ENCODE results near the gene ABI3BP.

Gene ABI3BP

DNA sequence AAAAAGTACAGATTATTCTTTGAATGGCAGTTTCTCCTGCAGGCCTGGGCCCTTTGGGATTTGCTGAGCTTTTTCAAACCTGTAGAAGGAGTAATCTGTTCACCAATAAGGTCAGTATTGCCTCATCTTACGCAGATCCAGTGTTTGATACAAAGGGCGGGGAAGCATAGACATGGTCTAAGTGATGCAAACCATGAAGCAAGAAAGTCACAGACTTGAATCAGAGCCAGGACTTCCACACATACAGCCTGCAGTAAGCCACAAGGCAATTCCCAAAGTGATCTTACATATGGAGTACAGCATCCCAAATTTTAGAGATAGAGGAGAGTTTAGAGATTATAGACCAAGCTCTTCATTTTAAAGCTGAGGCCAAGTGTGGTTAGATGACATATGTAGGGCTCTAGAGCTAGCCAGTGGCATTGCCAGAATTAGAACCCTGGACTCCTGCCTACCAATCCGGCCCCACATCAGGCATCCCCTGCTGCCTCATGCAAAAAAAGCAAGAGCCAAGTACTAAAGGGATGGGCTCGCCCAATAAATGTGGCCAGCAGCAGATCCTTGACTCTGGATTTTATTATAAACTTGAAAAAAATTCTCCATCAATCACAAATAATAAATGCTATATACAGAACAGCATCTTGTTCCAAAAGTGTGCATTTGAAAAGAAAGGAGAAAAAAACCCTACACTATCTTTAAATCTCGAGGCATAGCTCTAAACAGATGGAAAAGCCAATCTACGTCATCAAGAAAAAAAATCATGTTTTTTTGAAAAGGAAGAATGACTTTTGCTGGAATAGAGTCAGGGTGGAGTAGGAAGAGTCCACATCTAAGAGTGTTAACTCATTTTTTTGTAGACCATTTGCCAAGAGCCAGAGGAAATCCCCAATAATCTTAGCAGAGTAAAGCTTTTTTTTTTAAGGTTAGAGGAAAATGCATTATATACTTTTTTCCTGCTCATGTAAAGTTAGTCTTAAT, 24.0 kb downstream of the ABI3BP start:
- in situ Hi-C loops (cut with HindIII; ENCODE audit: low sequenced_read_pairs), result no loop called here
- TF ChIP-seq, protein P1, sequence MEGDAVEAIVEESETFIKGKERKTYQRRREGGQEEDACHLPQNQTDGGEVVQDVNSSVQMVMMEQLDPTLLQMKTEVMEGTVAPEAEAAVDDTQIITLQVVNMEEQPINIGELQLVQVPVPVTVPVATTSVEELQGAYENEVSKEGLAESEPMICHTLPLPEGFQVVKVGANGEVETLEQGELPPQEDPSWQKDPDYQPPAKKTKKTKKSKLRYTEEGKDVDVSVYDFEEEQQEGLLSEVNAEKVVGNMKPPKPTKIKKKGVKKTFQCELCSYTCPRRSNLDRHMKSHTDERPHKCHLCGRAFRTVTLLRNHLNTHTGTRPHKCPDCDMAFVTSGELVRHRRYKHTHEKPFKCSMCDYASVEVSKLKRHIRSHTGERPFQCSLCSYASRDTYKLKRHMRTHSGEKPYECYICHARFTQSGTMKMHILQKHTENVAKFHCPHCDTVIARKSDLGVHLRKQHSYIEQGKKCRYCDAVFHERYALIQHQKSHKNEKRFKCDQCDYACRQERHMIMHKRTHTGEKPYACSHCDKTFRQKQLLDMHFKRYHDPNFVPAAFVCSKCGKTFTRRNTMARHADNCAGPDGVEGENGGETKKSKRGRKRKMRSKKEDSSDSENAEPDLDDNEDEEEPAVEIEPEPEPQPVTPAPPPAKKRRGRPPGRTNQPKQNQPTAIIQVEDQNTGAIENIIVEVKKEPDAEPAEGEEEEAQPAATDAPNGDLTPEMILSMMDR (IDR thresholded peaks at IDR 0.05; ENCODE audit: low read depth, low read length, missing control alignments), result no peak
- no peak for DNase-seq (ENCODE audit: low read depth)
- H3K4me3 ChIP-seq (ENCODE audit: low read depth, low read length), result no peak overlapping the region

DNA sequence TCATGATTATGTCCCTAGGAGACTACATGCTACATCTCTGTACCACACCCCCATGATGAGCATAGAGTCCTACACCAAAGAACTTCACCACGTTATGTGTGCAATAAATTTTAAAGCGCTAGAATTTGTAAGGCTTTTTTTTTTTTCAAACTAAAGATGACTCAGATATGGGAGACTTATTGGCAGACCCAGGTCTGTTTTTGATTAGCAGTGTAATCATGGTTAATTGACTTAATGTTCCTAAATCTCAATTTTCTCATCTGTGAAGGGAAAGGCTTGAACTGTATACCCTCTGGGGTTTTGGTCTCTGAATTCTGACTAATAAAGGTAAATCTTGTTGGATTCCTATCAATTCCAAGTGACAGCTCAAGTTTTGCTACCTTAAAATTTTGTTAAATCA, 26.4 kb downstream of the ABI3BP start:
- no peak overlapping the region for H3K4me3 ChIP-seq (ENCODE audit: low read depth, low read length)
- TF ChIP-seq, protein P1 (IDR thresholded peaks at IDR 0.05; ENCODE audit: low read depth, low read length, missing control alignments), result no peak
- in situ Hi-C loops (cut with HindIII; ENCODE audit: low sequenced_read_pairs), result no loop called here
- no peak for DNase-seq (ENCODE audit: low read depth)

DNA sequence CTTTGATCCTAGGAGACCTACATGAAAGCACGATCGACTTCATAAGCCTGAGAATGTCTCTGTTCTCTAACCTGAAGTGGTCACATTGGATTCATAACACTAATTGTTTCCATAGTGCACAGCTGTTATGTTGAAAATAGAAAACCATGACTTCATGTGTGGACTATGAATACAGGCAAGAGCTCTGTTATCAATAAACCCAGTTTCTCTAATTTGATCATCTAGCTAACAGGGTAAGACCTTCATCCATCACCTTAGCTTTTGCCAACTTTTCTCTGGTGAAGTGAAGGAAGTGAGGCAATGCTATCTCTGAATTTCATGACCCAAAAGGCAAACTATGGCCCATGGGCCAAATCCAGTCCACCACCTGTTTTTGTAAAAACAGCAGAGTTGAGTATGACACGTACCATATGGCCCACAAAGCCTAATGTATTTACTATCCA, 27.2 kb downstream of the ABI3BP start:
- in situ Hi-C loops (cut with HindIII; ENCODE audit: low sequenced_read_pairs), result no loop called here
- H3K4me3 ChIP-seq (ENCODE audit: low read depth, low read length), result no peak overlapping the region
- DNase-seq (ENCODE audit: low read depth), result no peak
- TF ChIP-seq, protein P1 (IDR thresholded peaks at IDR 0.05; ENCODE audit: low read depth, low read length, missing control alignments), result no peak

DNA sequence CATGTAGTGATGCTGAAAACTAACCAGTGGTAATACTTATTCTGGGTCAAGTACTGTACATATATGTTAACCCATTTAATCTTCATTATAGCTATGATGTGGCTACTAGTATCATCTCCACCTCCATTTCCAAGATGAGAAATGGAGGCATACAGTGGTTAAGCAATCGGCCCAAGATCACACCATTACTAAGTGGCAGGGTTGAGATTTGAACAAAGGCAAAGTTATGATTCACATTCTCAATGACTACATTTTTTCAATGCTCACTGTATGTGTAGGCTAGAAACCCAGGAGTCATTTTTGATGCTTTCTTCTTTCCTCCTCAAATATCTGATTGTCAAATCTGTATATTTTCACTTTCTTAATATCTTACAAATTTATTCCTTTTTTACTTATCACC, 30.2 kb downstream of the ABI3BP start:
- TF ChIP-seq, protein P1 (IDR thresholded peaks at IDR 0.05; ENCODE audit: low read depth, low read length, missing control alignments), result no peak
- in situ Hi-C loops (cut with HindIII; ENCODE audit: low sequenced_read_pairs), result no loop called here
- DNase-seq (ENCODE audit: low read depth), result no peak
- no peak overlapping the region for H3K4me3 ChIP-seq (ENCODE audit: low read depth, low read length)

DNA sequence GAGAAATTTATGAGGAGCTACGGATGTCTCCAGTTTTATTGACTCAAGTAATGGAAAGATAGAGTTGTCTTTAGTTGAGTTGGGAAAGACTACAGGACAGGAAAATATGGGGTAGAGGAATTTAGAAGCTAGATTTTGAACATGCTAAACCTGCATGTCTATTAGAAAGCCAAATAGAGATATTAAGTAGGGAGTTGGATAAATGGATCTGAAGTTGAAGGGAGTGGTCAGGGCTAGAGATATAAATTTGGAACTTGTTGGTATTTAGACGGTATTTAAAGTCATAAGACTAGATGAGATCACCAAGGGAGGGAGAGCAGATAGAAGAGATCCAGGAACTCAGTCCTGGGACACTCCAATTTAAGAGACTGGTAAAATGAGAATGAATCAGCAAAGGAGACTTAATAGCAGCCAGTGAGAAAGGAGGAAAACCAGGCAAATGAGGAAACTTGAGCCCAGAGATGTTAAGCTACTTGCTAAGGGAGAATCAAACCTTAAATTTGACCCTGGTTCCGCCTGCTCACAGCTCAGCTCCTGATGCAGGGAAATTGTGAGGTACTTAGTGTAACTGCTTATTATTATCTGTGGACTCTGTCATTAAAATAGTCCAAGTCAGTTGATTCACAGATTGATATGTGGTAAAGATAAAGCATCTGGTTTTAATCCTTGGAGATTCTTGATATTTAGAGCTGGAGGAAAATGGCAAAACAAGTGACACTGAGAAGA, 35.8 kb downstream of the ABI3BP start:
- no peak overlapping the region for H3K4me3 ChIP-seq (ENCODE audit: low read depth, low read length)
- TF ChIP-seq, protein P1 (IDR thresholded peaks at IDR 0.05; ENCODE audit: low read depth, low read length, missing control alignments), result no peak
- in situ Hi-C loops (cut with HindIII; ENCODE audit: low sequenced_read_pairs), result no loop called here
- no peak for DNase-seq (ENCODE audit: low read depth)

DNA sequence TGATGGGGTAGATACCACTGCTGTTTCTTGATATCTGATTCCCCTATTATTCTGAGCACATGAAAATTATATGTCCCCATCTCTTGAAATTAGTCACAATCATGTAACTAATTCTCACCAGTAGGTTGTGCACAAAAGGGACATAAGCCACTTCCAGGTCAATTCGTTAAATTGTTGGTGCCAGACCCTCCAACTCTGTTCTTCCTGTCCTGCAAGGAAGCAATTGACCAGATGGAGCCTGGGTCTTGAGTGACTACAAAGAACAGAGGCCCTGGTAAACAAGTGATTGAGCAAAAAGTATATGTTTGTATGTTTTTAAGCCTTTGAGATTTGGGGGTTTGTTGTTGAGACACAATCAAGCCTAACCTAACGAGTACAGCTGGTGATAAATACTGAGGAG, 36.9 kb downstream of the ABI3BP start:
- DNase-seq (ENCODE audit: low read depth), result no peak
- in situ Hi-C loops (cut with HindIII; ENCODE audit: low sequenced_read_pairs), result no loop called here
- TF ChIP-seq, protein P1 (IDR thresholded peaks at IDR 0.05; ENCODE audit: low read depth, low read length, missing control alignments), result no peak
- H3K4me3 ChIP-seq (ENCODE audit: low read depth, low read length), result no peak overlapping the region

Data from astrocyte of the cerebellum (primary cell).